NCI-H446 treated with DMSO at 0.1 percent for 48 hours (cell line): Measurements from ENCODE around the gene PPID.
A peak's percentile ranks its signal among the peaks of the same experiment; 100 is the strongest.
"Not testable (repeated sequence)": the region's sequence is repeated elsewhere in the genome, so short reads cannot be mapped to it uniquely, and the experiment has no call there.

Experiments used
- DNase-seq: peaks from one replicate; lab custom pipeline; 2025; lab: John Stamatoyannopoulos, UW

Gene PPID

GRCh38 chr4:158729716-158730559, 6.7 kb upstream of the PPID start:
- peak; percentile 1 for DNase-seq

- no peak for DNase-seq
Observed at GRCh38 chr4:158728236-158728635, 5.0 kb upstream of the PPID start.

- DNase-seq, result no peak
Observed at GRCh38 chr4:158726633-158727032, 3.4 kb upstream of the PPID start.

- no peak for DNase-seq
Observed at GRCh38 chr4:158724637-158725036, 1.4 kb upstream of the PPID start.

- peak; percentile 0 for DNase-seq
Observed at GRCh38 chr4:158722291-158722916, 792 bp downstream of the PPID start.

GRCh38 chr4:158721680-158722079, 1.5 kb downstream of the PPID start:
- DNase-seq, result no peak

GRCh38 chr4:158715802-158716201, 7.4 kb downstream of the PPID start:
- no peak for DNase-seq

- DNase-seq, result no peak
Observed at GRCh38 chr4:158714937-158715336, 8.3 kb downstream of the PPID start.

GRCh38 chr4:158712622-158713021, 10.6 kb downstream of the PPID start:
- DNase-seq, result not testable (repeated sequence)

- no peak for DNase-seq
Observed at GRCh38 chr4:158710814-158711213, 12.4 kb downstream of the PPID start.

- DNase-seq, result no peak
Observed at GRCh38 chr4:158704274-158704673, 18.9 kb downstream of the PPID start.

- DNase-seq, result no peak
Observed at GRCh38 chr4:158688813-158689212, 34.4 kb downstream of the PPID start.

- DNase-seq, result no peak
Observed at GRCh38 chr4:158682066-158682465, 41.1 kb downstream of the PPID start.

- DNase-seq, result no peak
Observed at GRCh38 chr4:158681629-158682028, 41.6 kb downstream of the PPID start.

- DNase-seq, result no peak
Observed at GRCh38 chr4:158678767-158679166, 44.4 kb downstream of the PPID start.

GRCh38 chr4:158676076-158676475, 47.1 kb downstream of the PPID start:
- DNase-seq, result no peak

- DNase-seq, result no peak
Observed at GRCh38 chr4:158673633-158674032, 49.6 kb downstream of the PPID start.

GRCh38 chr4:158671915-158672806, 51.0 kb downstream of the PPID start, which contains the start of gene ETFDH:
TSS of gene ETFDH (plus strand) at chr4:158672296. CDS start at chr4:158672457, 161 bp downstream.
- DNase-seq, result peak; percentile 99

- no peak for DNase-seq
Observed at GRCh38 chr4:158671665-158671914, 51.6 kb downstream of the PPID start, which contains the start of gene C4orf46. TSS of gene C4orf46 (minus strand) at chr4:158671887. CDS start at chr4:158671801, 86 bp downstream.

GRCh38 chr4:158670975-158671664, 52.1 kb downstream of the PPID start:
- peak; percentile 31 for DNase-seq

- no peak for DNase-seq
Observed at GRCh38 chr4:158669310-158669709, 53.9 kb downstream of the PPID start.

- no peak for DNase-seq
Observed at GRCh38 chr4:158667651-158668198, 55.5 kb downstream of the PPID start.
